ENCODE data around the gene ZFP57.
"Not testable (repeated sequence)": the region's sequence is repeated elsewhere in the genome, so short reads cannot be mapped to it uniquely, and the experiment has no call there.

ZFP57 gene

DNA sequence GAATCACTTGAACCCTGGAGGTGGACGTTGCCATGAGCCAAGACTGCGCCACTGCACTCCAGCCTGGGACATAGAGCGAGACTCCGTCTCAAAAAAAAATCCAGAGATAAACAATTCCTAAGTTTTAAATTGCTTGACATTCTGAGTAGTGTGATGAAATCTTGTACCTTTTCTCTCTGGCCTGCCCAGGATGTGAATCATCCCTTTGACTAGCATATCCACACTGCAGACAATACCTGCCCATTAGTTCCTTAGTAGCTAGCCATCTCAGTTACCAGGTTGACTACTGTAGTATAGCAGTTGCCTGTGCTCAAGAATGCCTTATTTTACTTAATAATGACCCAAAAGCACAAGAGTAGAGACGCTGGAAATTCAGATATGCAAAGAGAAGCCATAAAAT is 2.8 kb downstream of the ZFP57 start:
- Histone ChIP-seq H3K9ac (ENCODE audit: insufficient read length) (no peak overlapping the region), H3K27ac (no peak overlapping the region), H3K9me3 (ENCODE audit: low read depth, low read length) (no peaks in the 10 kb centered on the region), H3K36me3 (ENCODE audit: insufficient read depth, low read length) (no peaks in the 10 kb centered on the region), H3K4me3 (no peak overlapping the region)
- DNase-seq (ENCODE audit: low read depth, low spot score), result no peak
- TF ChIP-seq FOXP2 (optimal IDR thresholded peaks at IDR 0.05; ENCODE audit: control extremely low read depth, extremely low read length, insufficient read depth), result no peak
- no peak for TF ChIP-seq POLR2AphosphoS5 (IDR thresholded peaks at IDR 0.05; ENCODE audit: borderline replicate concordance, low read depth, low read length)
- TF ChIP-seq EZH2 (IDR thresholded peaks at IDR 0.05), result no peak

GRCh38 chr6:29676981-29677601 is 3.9 kb downstream of the ZFP57 start:
- DNase-seq (ENCODE audit: low read depth, low spot score), result no peak
- H3K27ac ChIP-seq, result no peak overlapping the region
- TF ChIP-seq EZH2 (IDR thresholded peaks at IDR 0.05) (no peak), POLR2AphosphoS5 (IDR thresholded peaks at IDR 0.05; ENCODE audit: borderline replicate concordance, low read depth, low read length) (no peak), FOXP2 (optimal IDR thresholded peaks at IDR 0.05; ENCODE audit: control extremely low read depth, extremely low read length, insufficient read depth) (no peak)

DNA sequence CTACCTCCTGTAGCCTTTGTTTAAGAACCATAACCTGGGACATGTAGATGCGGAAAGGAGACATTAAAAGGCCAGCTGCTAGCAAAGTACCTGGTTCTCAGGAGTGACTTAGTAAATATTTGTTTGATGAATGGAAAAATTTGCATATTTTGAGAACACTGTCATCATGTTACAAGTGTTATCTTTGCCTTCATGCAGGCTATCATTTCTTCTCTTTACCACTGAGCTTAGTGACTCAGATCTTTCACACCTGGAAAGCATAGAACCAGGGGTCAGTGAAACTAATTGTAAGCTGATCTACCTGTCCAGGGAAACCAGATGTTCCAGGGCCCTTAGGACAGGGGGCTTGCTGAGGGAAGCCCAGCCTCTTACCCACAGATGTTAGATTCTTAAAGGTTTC is 5.4 kb downstream of the ZFP57 start:
- no peak overlapping the region for H3K27ac ChIP-seq
- H3K9me3 ChIP-seq (ENCODE audit: low read depth, low read length), result no peaks in the 10 kb centered on the region
- H3K4me3 ChIP-seq, result no peak overlapping the region
- no peak overlapping the region for H3K9ac ChIP-seq (ENCODE audit: insufficient read length)
- no peak for DNase-seq (ENCODE audit: low read depth, low spot score)
- TF ChIP-seq EZH2 (IDR thresholded peaks at IDR 0.05), result no peak
- no peak for TF ChIP-seq FOXP2 (optimal IDR thresholded peaks at IDR 0.05; ENCODE audit: control extremely low read depth, extremely low read length, insufficient read depth)
- no peak for TF ChIP-seq POLR2AphosphoS5 (IDR thresholded peaks at IDR 0.05; ENCODE audit: borderline replicate concordance, low read depth, low read length)
- H3K36me3 ChIP-seq (ENCODE audit: insufficient read depth, low read length), result no peaks in the 10 kb centered on the region

More at GRCh38 chr6:29676981-29677601, 3.9 kb downstream of the ZFP57 start:
- Histone ChIP-seq H3K4me3 (no peak overlapping the region), H3K9me3 (ENCODE audit: low read depth, low read length) (no peaks in the 10 kb centered on the region), H3K36me3 (ENCODE audit: insufficient read depth, low read length) (no peaks in the 10 kb centered on the region), H3K9ac (ENCODE audit: insufficient read length) (no peak overlapping the region)

DNA sequence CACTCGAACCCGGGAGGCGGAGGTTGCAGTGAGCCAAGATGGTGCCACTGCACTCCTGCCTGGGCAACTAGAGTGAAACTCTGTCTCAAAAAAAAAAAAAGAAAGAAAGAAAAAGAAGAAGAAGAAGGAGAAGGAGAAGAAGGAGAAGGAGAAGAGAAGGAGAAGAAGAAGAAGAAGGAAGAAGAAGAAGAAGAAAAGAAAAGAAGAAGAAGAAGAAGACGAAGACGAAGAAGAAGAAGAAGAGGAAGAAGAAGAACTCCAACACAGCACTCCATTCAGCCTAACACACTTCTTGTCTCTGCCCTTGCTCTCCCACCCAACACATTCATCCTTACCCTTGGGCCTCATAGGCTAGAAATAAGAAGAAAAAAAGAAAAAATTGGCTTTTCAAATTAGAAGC is 6.9 kb downstream of the ZFP57 start:
- no peak overlapping the region for H3K4me3 ChIP-seq
- H3K9ac ChIP-seq (ENCODE audit: insufficient read length), result no peak overlapping the region
- H3K36me3 ChIP-seq (ENCODE audit: insufficient read depth, low read length), result no peaks in the 10 kb centered on the region
- no peaks in the 10 kb centered on the region for H3K9me3 ChIP-seq (ENCODE audit: low read depth, low read length)
- no peak overlapping the region for H3K27ac ChIP-seq
- no peak for TF ChIP-seq EZH2 (IDR thresholded peaks at IDR 0.05)
- TF ChIP-seq FOXP2 (optimal IDR thresholded peaks at IDR 0.05; ENCODE audit: control extremely low read depth, extremely low read length, insufficient read depth), result no peak
- no peak for TF ChIP-seq POLR2AphosphoS5 (IDR thresholded peaks at IDR 0.05; ENCODE audit: borderline replicate concordance, low read depth, low read length)
- no peak for DNase-seq (ENCODE audit: low read depth, low spot score)

GRCh38 chr6:29673161-29673560 is 7.8 kb downstream of the ZFP57 start:
- TF ChIP-seq EZH2 (IDR thresholded peaks at IDR 0.05) (no peak), FOXP2 (optimal IDR thresholded peaks at IDR 0.05; ENCODE audit: control extremely low read depth, extremely low read length, insufficient read depth) (no peak), POLR2AphosphoS5 (IDR thresholded peaks at IDR 0.05; ENCODE audit: borderline replicate concordance, low read depth, low read length) (no peak)
- H3K36me3 ChIP-seq (ENCODE audit: insufficient read depth, low read length), result no peaks in the 10 kb centered on the region

GRCh38 chr6:29672116-29672515 is 8.8 kb downstream of the ZFP57 start:
- DNase-seq (ENCODE audit: low read depth, low spot score); H3K9ac ChIP-seq (ENCODE audit: insufficient read length); H3K9me3 ChIP-seq (ENCODE audit: low read depth, low read length); H3K4me3 ChIP-seq; H3K27ac ChIP-seq; H3K36me3 ChIP-seq (ENCODE audit: insufficient read depth, low read length): not testable (repeated sequence)

More at GRCh38 chr6:29673161-29673560, 7.8 kb downstream of the ZFP57 start:
- Histone ChIP-seq H3K9me3 (ENCODE audit: low read depth, low read length) (no peaks in the 10 kb centered on the region), H3K27ac (no peak overlapping the region), H3K4me3 (no peak overlapping the region), H3K9ac (ENCODE audit: insufficient read length) (no peak overlapping the region)
- no peak for DNase-seq (ENCODE audit: low read depth, low spot score)

DNA sequence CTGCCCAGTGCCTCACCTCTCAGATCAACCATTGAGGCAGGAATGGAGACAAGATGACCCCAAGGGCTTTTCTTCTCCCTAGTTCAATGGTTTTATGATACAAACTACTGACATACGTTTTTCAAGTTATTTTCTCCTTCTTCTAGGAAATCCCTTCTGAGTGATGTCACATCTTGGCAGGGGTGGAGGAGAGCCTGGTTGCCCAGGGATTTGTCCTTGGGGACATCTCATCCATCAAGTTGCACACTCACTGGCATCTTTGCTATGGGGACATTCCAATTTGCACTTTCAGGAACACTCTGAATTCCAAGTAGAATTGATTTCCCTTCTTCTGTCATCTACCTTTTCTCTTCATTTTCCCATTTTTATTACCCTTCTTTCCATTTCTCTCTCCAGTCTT is 9.9 kb downstream of the ZFP57 start:
- TF ChIP-seq EZH2 (IDR thresholded peaks at IDR 0.05) (no peak), POLR2AphosphoS5 (IDR thresholded peaks at IDR 0.05; ENCODE audit: borderline replicate concordance, low read depth, low read length) (no peak), FOXP2 (optimal IDR thresholded peaks at IDR 0.05; ENCODE audit: control extremely low read depth, extremely low read length, insufficient read depth) (no peak)
- no peak overlapping the region for H3K4me3 ChIP-seq
- H3K9me3 ChIP-seq (ENCODE audit: low read depth, low read length), result no peaks in the 10 kb centered on the region
- no peak for DNase-seq (ENCODE audit: low read depth, low spot score)
- no peak overlapping the region for H3K9ac ChIP-seq (ENCODE audit: insufficient read length)
- no peak overlapping the region for H3K27ac ChIP-seq
- H3K36me3 ChIP-seq (ENCODE audit: insufficient read depth, low read length), result no peaks in the 10 kb centered on the region

DNA sequence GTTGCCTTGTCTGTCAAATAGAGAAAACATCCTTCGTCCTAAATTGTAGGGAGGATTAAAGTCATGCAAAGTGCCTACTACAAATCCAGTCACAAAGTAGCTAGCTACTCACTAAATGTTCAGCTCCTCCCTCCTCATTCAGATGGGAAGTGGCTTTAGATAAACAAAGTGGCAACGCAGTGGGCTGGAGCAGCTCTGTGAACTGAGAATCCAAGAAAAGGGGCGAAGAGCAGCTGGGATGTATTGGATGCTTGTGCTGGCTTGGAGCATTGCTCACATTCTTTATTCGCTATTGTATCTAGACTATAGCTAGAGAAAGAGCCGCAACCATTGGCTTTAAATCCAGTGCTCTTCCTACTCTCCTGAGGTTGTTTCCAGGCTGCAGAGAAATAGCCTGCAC is 13.8 kb downstream of the ZFP57 start:
- H3K36me3 ChIP-seq (ENCODE audit: insufficient read depth, low read length), result no peaks in the 10 kb centered on the region
- no peak overlapping the region for H3K9ac ChIP-seq (ENCODE audit: insufficient read length)
- no peak overlapping the region for H3K27ac ChIP-seq
- H3K9me3 ChIP-seq (ENCODE audit: low read depth, low read length), result no peaks in the 10 kb centered on the region
- TF ChIP-seq EZH2 (IDR thresholded peaks at IDR 0.05) (no peak), FOXP2 (optimal IDR thresholded peaks at IDR 0.05; ENCODE audit: control extremely low read depth, extremely low read length, insufficient read depth) (no peak), POLR2AphosphoS5 (IDR thresholded peaks at IDR 0.05; ENCODE audit: borderline replicate concordance, low read depth, low read length) (no peak)
- no peak overlapping the region for H3K4me3 ChIP-seq
- DNase-seq (ENCODE audit: low read depth, low spot score), result no peak

- Histone ChIP-seq H3K36me3 (ENCODE audit: insufficient read depth, low read length) (no peaks in the 10 kb centered on the region), H3K4me3 (no peak overlapping the region), H3K9me3 (ENCODE audit: low read depth, low read length) (no peaks in the 10 kb centered on the region), H3K27ac (no peak overlapping the region), H3K9ac (ENCODE audit: insufficient read length) (no peak overlapping the region)
- no peak for TF ChIP-seq EZH2 (IDR thresholded peaks at IDR 0.05)
- TF ChIP-seq FOXP2 (optimal IDR thresholded peaks at IDR 0.05; ENCODE audit: control extremely low read depth, extremely low read length, insufficient read depth), result no peak
- no peak for TF ChIP-seq POLR2AphosphoS5 (IDR thresholded peaks at IDR 0.05; ENCODE audit: borderline replicate concordance, low read depth, low read length)
- DNase-seq (ENCODE audit: low read depth, low spot score), result no peak
These were observed 14.2 kb downstream of the ZFP57 start for GRCh38 chr6:29666826-29667130.

Measured in SK-N-MC (cell line).